ENCODE measurements around the gene AREL1. TPM values are rescaled to one million over a fixed set of nuclear protein-coding genes. Genes with fewer than 3 reads are reported as not detected.
A peak's percentile ranks its signal among the peaks of the same experiment; 100 is the strongest.

AREL1 gene
- total and polyA plus RNA-seq, 2 experiments from 2014 or later = 12.9 to 25.6 TPM

GRCh38 chr14:74647678-74648461 lies 65.0 kb downstream of the AREL1 start:
- Histone ChIP-seq H3K36me3 (ENCODE audit: low read depth) (no peaks in the 10 kb centered on the region), H3K27me3 (replicated peaks; ENCODE audit: insufficient read depth) (no peaks in the 10 kb centered on the region), H3K27ac (no peak overlapping the region), H3K4me2 (ENCODE audit: unreplicated experiment) (peak overlapping the region; percentile 27), H3K4me3 (no peak overlapping the region), H3K9me2 (ENCODE audit: insufficient read depth) (no peaks in the 10 kb centered on the region), H3F3A (ENCODE audit: insufficient read depth) (peaks cover 5% of the 10 kb centered on the region; the same call in 1 of the 2 replicates), H3K4me1 (ENCODE audit: insufficient read depth) (peaks cover 50% of the 10 kb centered on the region), H3K9ac (no peak overlapping the region), H3K79me2 (ENCODE audit: insufficient read depth) (no peaks in the 10 kb centered on the region), H2AFZ (no peak overlapping the region), H3K9me3 (ENCODE audit: low read depth) (no peaks in the 10 kb centered on the region), H4K20me1 (ENCODE audit: insufficient read depth) (no peaks in the 10 kb centered on the region)
- in situ Hi-C loops (cut with MboI) = no loop called here
- 35 to 36% methylated on average over 7 of the region's 7 CpGs for whole genome bisulfite sequencing, 2 experiments (ENCODE audit: low coverage in 1 of 2, low lambda C conversion rate in 2 of 2, missing lambda C conversion rate in 2 of 2)
- TF ChIP-seq EZH2phosphoT487 (IDR thresholded peaks at IDR 0.05; ENCODE audit: insufficient read depth, low read depth) = no peak
- no peak for TF ChIP-seq EZH2 (IDR thresholded peaks at IDR 0.05; ENCODE audit: insufficient read depth, poor library complexity, severe bottlenecking)
- peak; percentile 41 for DNase-seq

- 47 to 49% methylated on average over 11 of the region's 11 CpGs for WGBS, 2 experiments (ENCODE audit: low coverage in 1 of 2, low lambda C conversion rate in 2 of 2, missing lambda C conversion rate in 2 of 2)
- no peak for DNase-seq
- Histone ChIP-seq H3K79me2 (ENCODE audit: insufficient read depth) (no peaks in the 10 kb centered on the region), H3K4me3 (no peak overlapping the region), H4K20me1 (ENCODE audit: insufficient read depth) (no peaks in the 10 kb centered on the region), H2AFZ (no peak overlapping the region), H3K27me3 (replicated peaks; ENCODE audit: insufficient read depth) (no peaks in the 10 kb centered on the region), H3K9me3 (ENCODE audit: low read depth) (no peaks in the 10 kb centered on the region), H3K36me3 (ENCODE audit: low read depth) (no peaks in the 10 kb centered on the region), H3K4me2 (ENCODE audit: unreplicated experiment) (no peak overlapping the region), H3K4me1 (ENCODE audit: insufficient read depth) (peaks cover 45% of the 10 kb centered on the region), H3K27ac (no peak overlapping the region), H3F3A (ENCODE audit: insufficient read depth) (peaks cover 4% of the 10 kb centered on the region; the same call in 1 of the 2 replicates), H3K9ac (no peak overlapping the region), H3K9me2 (ENCODE audit: insufficient read depth) (no peaks in the 10 kb centered on the region)
- TF ChIP-seq EZH2phosphoT487 (IDR thresholded peaks at IDR 0.05; ENCODE audit: insufficient read depth, low read depth) (no peak), EZH2 (IDR thresholded peaks at IDR 0.05; ENCODE audit: insufficient read depth, poor library complexity, severe bottlenecking) (no peak)
- in situ Hi-C loops (cut with MboI) = no loop called here
Observed at GRCh38 chr14:74647061-74647677, 65.7 kb downstream of the AREL1 start.

GRCh38 chr14:74645756-74646470 lies 67.0 kb downstream of the AREL1 start:
- Histone ChIP-seq H3K27ac (no peak overlapping the region), H3K9ac (no peak overlapping the region), H4K20me1 (ENCODE audit: insufficient read depth) (no peaks in the 10 kb centered on the region), H3K36me3 (ENCODE audit: low read depth) (no peaks in the 10 kb centered on the region), H3K27me3 (replicated peaks; ENCODE audit: insufficient read depth) (no peaks in the 10 kb centered on the region), H3K79me2 (ENCODE audit: insufficient read depth) (no peaks in the 10 kb centered on the region), H3K9me2 (ENCODE audit: insufficient read depth) (no peaks in the 10 kb centered on the region), H3K9me3 (ENCODE audit: low read depth) (no peaks in the 10 kb centered on the region), H3K4me2 (ENCODE audit: unreplicated experiment) (no peak overlapping the region), H3K4me3 (no peak overlapping the region), H2AFZ (no peak overlapping the region), H3F3A (ENCODE audit: insufficient read depth) (peaks cover 4% of the 10 kb centered on the region; the same call in 1 of the 2 replicates), H3K4me1 (ENCODE audit: insufficient read depth) (peaks cover 40% of the 10 kb centered on the region)
- 74 to 81% methylated on average over 13 of the region's 13 CpGs for WGBS, 2 experiments (ENCODE audit: low coverage in 1 of 2, low lambda C conversion rate in 2 of 2, missing lambda C conversion rate in 2 of 2)
- in situ Hi-C loops (cut with MboI) = no loop called here
- TF ChIP-seq EZH2phosphoT487 (IDR thresholded peaks at IDR 0.05; ENCODE audit: insufficient read depth, low read depth) (no peak), EZH2 (IDR thresholded peaks at IDR 0.05; ENCODE audit: insufficient read depth, poor library complexity, severe bottlenecking) (no peak)
- DNase-seq = no peak

- WGBS, 2 experiments (ENCODE audit: low coverage in 1 of 2, low lambda C conversion rate in 2 of 2, missing lambda C conversion rate in 2 of 2) = 82 to 92% methylated on average over 5 of the region's 5 CpGs
- in situ Hi-C loops (cut with MboI) = no loop called here
Observed at GRCh38 chr14:74645244-74645643, 67.6 kb downstream of the AREL1 start.

More at GRCh38 chr14:74645244-74645643, 67.6 kb downstream of the AREL1 start:
- Histone ChIP-seq H3F3A (ENCODE audit: insufficient read depth) (peaks cover under 1% of the 10 kb centered on the region; the same call in 1 of the 2 replicates), H2AFZ (no peak overlapping the region), H3K4me2 (ENCODE audit: unreplicated experiment) (no peak overlapping the region), H4K20me1 (ENCODE audit: insufficient read depth) (no peaks in the 10 kb centered on the region), H3K9ac (no peak overlapping the region), H3K9me2 (ENCODE audit: insufficient read depth) (no peaks in the 10 kb centered on the region), H3K27me3 (replicated peaks; ENCODE audit: insufficient read depth) (no peaks in the 10 kb centered on the region), H3K4me3 (no peak overlapping the region), H3K36me3 (ENCODE audit: low read depth) (no peaks in the 10 kb centered on the region), H3K4me1 (ENCODE audit: insufficient read depth) (peaks cover 34% of the 10 kb centered on the region), H3K27ac (no peak overlapping the region), H3K9me3 (ENCODE audit: low read depth) (no peaks in the 10 kb centered on the region), H3K79me2 (ENCODE audit: insufficient read depth) (no peaks in the 10 kb centered on the region)
- TF ChIP-seq EZH2 (IDR thresholded peaks at IDR 0.05; ENCODE audit: insufficient read depth, poor library complexity, severe bottlenecking) (no peak), EZH2phosphoT487 (IDR thresholded peaks at IDR 0.05; ENCODE audit: insufficient read depth, low read depth) (no peak)
- DNase-seq = no peak
